ENCODE results near the gene LRP2BP.
"Not testable (repeated sequence)": the region's sequence is repeated elsewhere in the genome, so short reads cannot be mapped to it uniquely, and the experiment has no call there.

LRP2BP gene

DNA sequence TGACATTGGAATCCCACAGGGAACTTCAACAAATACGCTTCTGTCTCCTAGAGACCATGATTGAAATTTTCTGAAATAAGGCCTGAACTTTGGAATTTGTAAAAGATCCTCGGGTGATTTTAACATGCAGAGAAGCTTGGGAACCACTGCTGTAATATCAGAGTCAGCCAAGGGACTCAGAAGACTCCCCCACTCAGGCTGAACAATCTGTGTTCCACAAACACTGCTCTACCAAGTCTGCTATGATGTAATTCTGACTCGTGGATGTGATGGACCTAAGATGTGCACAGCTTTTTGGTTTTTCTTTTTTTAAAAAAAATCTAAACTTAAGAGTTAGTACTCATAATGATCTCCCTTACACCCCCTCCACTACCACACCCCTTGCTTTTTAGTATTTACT is 26.0 kb downstream of the LRP2BP start (continued):
- TF ChIP-seq, protein P1, sequence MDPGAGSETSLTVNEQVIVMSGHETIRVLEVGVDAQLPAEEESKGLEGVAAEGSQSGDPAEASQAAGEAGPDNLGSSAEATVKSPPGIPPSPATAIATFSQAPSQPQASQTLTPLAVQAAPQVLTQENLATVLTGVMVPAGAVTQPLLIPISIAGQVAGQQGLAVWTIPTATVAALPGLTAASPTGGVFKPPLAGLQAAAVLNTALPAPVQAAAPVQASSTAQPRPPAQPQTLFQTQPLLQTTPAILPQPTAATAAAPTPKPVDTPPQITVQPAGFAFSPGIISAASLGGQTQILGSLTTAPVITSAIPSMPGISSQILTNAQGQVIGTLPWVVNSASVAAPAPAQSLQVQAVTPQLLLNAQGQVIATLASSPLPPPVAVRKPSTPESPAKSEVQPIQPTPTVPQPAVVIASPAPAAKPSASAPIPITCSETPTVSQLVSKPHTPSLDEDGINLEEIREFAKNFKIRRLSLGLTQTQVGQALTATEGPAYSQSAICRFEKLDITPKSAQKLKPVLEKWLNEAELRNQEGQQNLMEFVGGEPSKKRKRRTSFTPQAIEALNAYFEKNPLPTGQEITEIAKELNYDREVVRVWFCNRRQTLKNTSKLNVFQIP (CRISPR knock-in tag; IDR thresholded peaks at IDR 0.05; ENCODE audit: borderline replicate concordance, low read depth), result no peak

- ATAC-seq, result no peak
- TF ChIP-seq CREB5 (CRISPR knock-in tag; IDR thresholded peaks at IDR 0.05; ENCODE audit: low read depth) (no peak), TSHZ2 (CRISPR knock-in tag; IDR thresholded peaks at IDR 0.05) (no peak), OSR1 (CRISPR knock-in tag; IDR thresholded peaks at IDR 0.05) (no peak), ZNF8 (CRISPR knock-in tag; IDR thresholded peaks at IDR 0.05) (no peak), TOX (CRISPR knock-in tag; IDR thresholded peaks at IDR 0.05; ENCODE audit: borderline replicate concordance) (no peak), TCF4 (CRISPR knock-in tag; IDR thresholded peaks at IDR 0.05; ENCODE audit: borderline replicate concordance) (no peak), CSDC2 (CRISPR knock-in tag; IDR thresholded peaks at IDR 0.05) (no peak)
- TF ChIP-seq, protein P1 (CRISPR knock-in tag; IDR thresholded peaks at IDR 0.05; ENCODE audit: borderline replicate concordance, low read depth), result no peak
Observed at GRCh38 chr4:185364886-185365285, 30.8 kb downstream of the LRP2BP start.

- no peak for ATAC-seq
- TF ChIP-seq SNAI2 (CRISPR knock-in tag; IDR thresholded peaks at IDR 0.05) (no peak), GLIS3 (CRISPR knock-in tag; IDR thresholded peaks at IDR 0.05) (no peak), ESRRG (CRISPR knock-in tag; IDR thresholded peaks at IDR 0.05) (no peak), ZNF70 (CRISPR knock-in tag; IDR thresholded peaks at IDR 0.05) (no peak), BACH2 (CRISPR knock-in tag; IDR thresholded peaks at IDR 0.05; ENCODE audit: borderline replicate concordance) (no peak), ZFP3 (CRISPR knock-in tag; IDR thresholded peaks at IDR 0.05) (no peak), OSR1 (CRISPR knock-in tag; IDR thresholded peaks at IDR 0.05) (no peak), ZNF565 (CRISPR knock-in tag; conservative IDR thresholded peaks at IDR 0.05; ENCODE audit: low read depth) (no peak), ZFP30 (CRISPR knock-in tag; IDR thresholded peaks at IDR 0.05) (no peak), ARNTL (CRISPR knock-in tag; IDR thresholded peaks at IDR 0.05; ENCODE audit: borderline replicate concordance, low read depth) (no peak), PPARA (CRISPR knock-in tag; IDR thresholded peaks at IDR 0.05; ENCODE audit: borderline replicate concordance) (no peak), ZC3H10 (CRISPR knock-in tag; IDR thresholded peaks at IDR 0.05) (no peak), TOX (CRISPR knock-in tag; IDR thresholded peaks at IDR 0.05; ENCODE audit: borderline replicate concordance) (no peak), TSHZ2 (CRISPR knock-in tag; IDR thresholded peaks at IDR 0.05) (no peak), TCF4 (CRISPR knock-in tag; IDR thresholded peaks at IDR 0.05; ENCODE audit: borderline replicate concordance) (no peak), CREB5 (CRISPR knock-in tag; IDR thresholded peaks at IDR 0.05; ENCODE audit: low read depth) (no peak), ISL1 (CRISPR knock-in tag; IDR thresholded peaks at IDR 0.05) (no peak)
- TF ChIP-seq, protein P2, sequence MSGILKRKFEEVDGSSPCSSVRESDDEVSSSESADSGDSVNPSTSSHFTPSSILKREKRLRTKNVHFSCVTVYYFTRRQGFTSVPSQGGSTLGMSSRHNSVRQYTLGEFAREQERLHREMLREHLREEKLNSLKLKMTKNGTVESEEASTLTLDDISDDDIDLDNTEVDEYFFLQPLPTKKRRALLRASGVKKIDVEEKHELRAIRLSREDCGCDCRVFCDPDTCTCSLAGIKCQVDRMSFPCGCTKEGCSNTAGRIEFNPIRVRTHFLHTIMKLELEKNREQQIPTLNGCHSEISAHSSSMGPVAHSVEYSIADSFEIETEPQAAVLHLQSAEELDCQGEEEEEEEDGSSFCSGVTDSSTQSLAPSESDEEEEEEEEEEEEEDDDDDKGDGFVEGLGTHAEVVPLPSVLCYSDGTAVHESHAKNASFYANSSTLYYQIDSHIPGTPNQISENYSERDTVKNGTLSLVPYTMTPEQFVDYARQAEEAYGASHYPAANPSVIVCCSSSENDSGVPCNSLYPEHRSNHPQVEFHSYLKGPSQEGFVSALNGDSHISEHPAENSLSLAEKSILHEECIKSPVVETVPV (CRISPR knock-in tag; IDR thresholded peaks at IDR 0.05), result no peak
Observed at GRCh38 chr4:185363251-185363650, 32.5 kb downstream of the LRP2BP start.

DNA sequence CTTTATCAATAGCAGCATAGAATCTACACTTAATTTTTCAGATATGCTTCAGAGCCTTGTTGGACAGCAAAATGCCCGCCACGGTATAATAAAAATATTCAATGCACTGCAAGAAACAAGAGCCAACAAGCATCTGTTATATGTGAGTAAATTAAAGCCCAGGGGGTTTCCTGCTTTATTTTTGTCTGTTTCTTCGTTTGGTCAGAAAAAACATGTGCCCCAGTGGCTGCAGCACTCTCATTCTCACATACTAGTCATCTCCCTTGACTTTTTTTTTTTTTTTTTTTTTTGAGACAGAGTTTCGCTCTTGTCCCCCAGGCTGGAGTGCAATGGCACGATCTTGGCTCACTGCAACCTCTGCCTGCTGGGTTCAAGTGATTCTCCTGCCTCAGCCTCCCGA is 33.2 kb downstream of the LRP2BP start:
- not testable (repeated sequence) for ATAC-seq
